Effector CD8-positive, alpha-beta T cell (primary cell): ENCODE data around the gene B4GALT7.
"Not testable (repeated sequence)": the region's sequence is repeated elsewhere in the genome, so short reads cannot be mapped to it uniquely, and the experiment has no call there.

Experiments
- DNase-seq: peaks from one replicate; lab custom pipeline; 2025; lab: John Stamatoyannopoulos, UW
- total RNA-seq, 4 experiments: gene quantifications; one replicate each; lab custom pipeline; 2026; lab: John Stamatoyannopoulos, UW

B4GALT7 gene
- total RNA-seq, result 15.6 to 31.9 (median 25.4) reads per million in 4 experiments

- peak; percentile 59 for DNase-seq
Measured at GRCh38 chr5:177599731-177600507, at the start of gene B4GALT7. TSS of gene B4GALT7 (plus strand) at chr5:177600132. CDS start at chr5:177600211, 79 bp downstream.

GRCh38 chr5:177552839-177553455, 47.0 kb upstream of the B4GALT7 start:
- DNase-seq, result no peak

- DNase-seq, result peak; percentile 24
Measured at GRCh38 chr5:177553671-177554429, 46.1 kb upstream of the B4GALT7 start.

GRCh38 chr5:177554474-177555111, 45.3 kb upstream of the B4GALT7 start, which contains the start of gene FAM193B:
TSS of gene FAM193B (minus strand) at chr5:177554563. CDS start at chr5:177554458, 105 bp downstream.
- peak; percentile 94 for DNase-seq

- no peak for DNase-seq
Measured at GRCh38 chr5:177555228-177555627, 44.7 kb upstream of the B4GALT7 start.

- DNase-seq, result no peak
Measured at GRCh38 chr5:177555665-177556064, 44.3 kb upstream of the B4GALT7 start.

GRCh38 chr5:177557041-177557647, 42.8 kb upstream of the B4GALT7 start:
- DNase-seq, result no peak

- no peak for DNase-seq
Measured at GRCh38 chr5:177557796-177558195, 42.1 kb upstream of the B4GALT7 start.

GRCh38 chr5:177559446-177559941, 40.4 kb upstream of the B4GALT7 start:
- DNase-seq, result not testable (repeated sequence)

- DNase-seq, result no peak
Measured at GRCh38 chr5:177565046-177565445, 34.9 kb upstream of the B4GALT7 start.

GRCh38 chr5:177568326-177568725, 31.6 kb upstream of the B4GALT7 start:
- no peak for DNase-seq

- DNase-seq, result no peak
Measured at GRCh38 chr5:177569894-177570293, 30.0 kb upstream of the B4GALT7 start.

GRCh38 chr5:177575488-177575887, 24.4 kb upstream of the B4GALT7 start:
- DNase-seq, result no peak

- no peak for DNase-seq
Measured at GRCh38 chr5:177576169-177576568, 23.8 kb upstream of the B4GALT7 start.

GRCh38 chr5:177578316-177578715, 21.6 kb upstream of the B4GALT7 start:
- no peak for DNase-seq

- DNase-seq, result no peak
Measured at GRCh38 chr5:177588413-177588909, 11.5 kb upstream of the B4GALT7 start.

GRCh38 chr5:177590406-177590805, 9.5 kb upstream of the B4GALT7 start:
- DNase-seq, result no peak

GRCh38 chr5:177591690-177592009, 8.3 kb upstream of the B4GALT7 start:
- no peak for DNase-seq

GRCh38 chr5:177592010-177592834, 7.7 kb upstream of the B4GALT7 start, which contains the start of gene TMED9:
TSS of gene TMED9 (plus strand) at chr5:177592203. CDS start at chr5:177592215, 12 bp downstream.
- peak; percentile 71 for DNase-seq

- DNase-seq, result no peak
Measured at GRCh38 chr5:177592905-177593304, 7.0 kb upstream of the B4GALT7 start.
